Fibroblast of the aortic adventitia (primary cell): ENCODE results near the gene CERK. TPM values are rescaled to one million over a fixed set of nuclear protein-coding genes. Genes with fewer than 3 reads are reported as not detected.
"Not testable (repeated sequence)": the region's sequence is repeated elsewhere in the genome, so short reads cannot be mapped to it uniquely, and the experiment has no call there.

Source experiments
- DNase-seq: peaks from one replicate; pipeline ENCODE4 v3.0.0-alpha.2; 2010; ENCODE audit warnings: low read depth
- H3K4me3 ChIP-seq: 2 replicates; pipeline ENCODE4 v1.5.1; 2011; ENCODE audit warnings: low read depth, mild to moderate bottlenecking, control low read depth, low read length, moderate library complexity
- CTCF ChIP-seq: IDR thresholded peaks from 2 replicates; pipeline ENCODE4 v1.5.1; 2011; ENCODE audit warnings: mild to moderate bottlenecking, low read length, control low read depth, inconsistent platforms; ENCODE audit not compliant: insufficient read depth
- total RNA-seq: library from RNA; depleted of rRNA; stranded (reverse); fragments of >200 nt; gene quantifications from 2 replicates; pipeline ENCODE4 v1.2.3, GENCODE V29; 2012; ENCODE audit warnings: low replicate concordance

CERK gene
- total RNA-seq, 1 donor: 39.4 TPM

- no peak for DNase-seq
- H3K4me3 ChIP-seq: no peak overlapping the region
- no peak for TF ChIP-seq CTCF
These were observed 97.6 kb downstream of the CERK start for GRCh38 chr22:46640293-46641055.

GRCh38 chr22:46639843-46640242, 98.2 kb downstream of the CERK start:
- no peak for TF ChIP-seq CTCF
- H3K4me3 ChIP-seq: no peak overlapping the region
- DNase-seq: no peak

- no peak for TF ChIP-seq CTCF
- no peak overlapping the region for H3K4me3 ChIP-seq
- peak; percentile 28 for DNase-seq
These were observed 99.2 kb downstream of the CERK start for GRCh38 chr22:46638601-46639431.

- no peak overlapping the region for H3K4me3 ChIP-seq
- DNase-seq: no peak
- TF ChIP-seq CTCF: no peak
These were observed 100.1 kb downstream of the CERK start for GRCh38 chr22:46637711-46638600.

- H3K4me3 ChIP-seq: no peak overlapping the region
- TF ChIP-seq CTCF: no peak
- no peak for DNase-seq
These were observed 101.6 kb downstream of the CERK start for GRCh38 chr22:46636221-46637002.

- no peak for DNase-seq
- H3K4me3 ChIP-seq: no peak overlapping the region
- no peak for TF ChIP-seq CTCF
These were observed 102.3 kb downstream of the CERK start for GRCh38 chr22:46635756-46636155.

- not testable (repeated sequence) for H3K4me3 ChIP-seq, DNase-seq
These were observed 102.9 kb downstream of the CERK start for GRCh38 chr22:46634973-46635685.
